Loucy (cell line): Measurements from ENCODE around the gene SUSD3.

Source experiments
- H2AFZ ChIP-seq: fragments of 200-600 bp; sonication (generic); 2 replicates; pipeline ENCODE4 v1.6.0; 2016; ENCODE audit warnings: antibody characterized with exemption, mild to moderate bottlenecking, low read length, moderate library complexity
- H3F3A ChIP-seq: fragments of 200-600 bp; 2 replicates; pipeline ENCODE4 v1.6.0; 2016; ENCODE audit warnings: antibody characterized with exemption, low read depth, mild to moderate bottlenecking
- H3K27me3 ChIP-seq: fragments of 200-600 bp; sonication (generic); 2 replicates; pipeline ENCODE4 v1.6.1; 2014; ENCODE audit warnings: low read length, mild to moderate bottlenecking; ENCODE audit not compliant: insufficient read depth, poor library complexity, severe bottlenecking
- H3K36me3 ChIP-seq: fragments of 200-600 bp; sonication (generic); 2 replicates; pipeline ENCODE4 v1.6.1; 2016; ENCODE audit warnings: low read length; ENCODE audit not compliant: insufficient read depth
- H3K4me1 ChIP-seq: fragments of 200-600 bp; sonication (generic); 2 replicates; pipeline ENCODE4 v1.5.1; 2014; ENCODE audit warnings: low read length, mild to moderate bottlenecking; ENCODE audit not compliant: insufficient read depth, poor library complexity, severe bottlenecking
- H3K4me2 ChIP-seq: fragments of 200-600 bp; sonication (generic); 2 replicates; pipeline ENCODE4 v1.6.0; 2014; ENCODE audit warnings: antibody characterized with exemption, low read length, low read depth, mild to moderate bottlenecking; ENCODE audit not compliant: poor library complexity, severe bottlenecking
- H3K4me3 ChIP-seq: fragments of 200-600 bp; sonication (generic); 2 replicates; pipeline ENCODE4 v1.5.1; 2014; ENCODE audit warnings: low read length, mild to moderate bottlenecking, mixed read lengths; ENCODE audit not compliant: poor library complexity, severe bottlenecking
- H3K79me2 ChIP-seq: fragments of 200-600 bp; sonication (generic); 2 replicates; pipeline ENCODE4 v1.6.1; 2014; ENCODE audit warnings: low read length; ENCODE audit not compliant: insufficient read depth
- H3K9ac ChIP-seq: fragments of 200-600 bp; sonication (generic); 2 replicates; pipeline ENCODE4 v1.6.0; 2014; ENCODE audit warnings: mild to moderate bottlenecking, low read depth, low read length, moderate library complexity; ENCODE audit not compliant: poor library complexity, severe bottlenecking
- H3K9me2 ChIP-seq: fragments of 200-600 bp; sonication (generic); replicated peaks from 2 replicates; pipeline ENCODE4 v1.6.1; 2016; ENCODE audit warnings: low read depth, low read length, mixed read lengths
- H3K9me3 ChIP-seq: fragments of 200-600 bp; sonication (generic); 2 replicates; pipeline ENCODE4 v1.6.1; 2014; ENCODE audit warnings: mild to moderate bottlenecking, antibody characterized with exemption, low read length, low read depth; ENCODE audit not compliant: insufficient read depth
- H4K20me1 ChIP-seq: fragments of 200-600 bp; sonication (generic); 2 replicates; pipeline ENCODE4 v1.6.0; 2014; ENCODE audit warnings: antibody characterized with exemption, low read length, mild to moderate bottlenecking; ENCODE audit not compliant: insufficient read depth, poor library complexity, severe bottlenecking
- EZH2phosphoT487 ChIP-seq: fragments of 200-600 bp; IDR thresholded peaks from 2 replicates; pipeline ENCODE4 v1.6.1; 2018; ENCODE audit warnings: antibody characterized with exemption, mild to moderate bottlenecking, moderate library complexity, borderline replicate concordance
- TF ChIP-seq, protein P1 (sequence below): fragments of 200-600 bp; sonication (generic); conservative IDR thresholded peaks from 2 replicates; pipeline ENCODE4 v1.5.1; 2014; ENCODE audit warnings: mild to moderate bottlenecking, antibody characterized with exemption, low read length

The SUSD3 gene

GRCh38 chr9:93127395-93127911, 69.0 kb downstream of the SUSD3 start:
- Histone ChIP-seq H3K4me2 (no peak overlapping the region), H3K36me3 (no peaks in the 10 kb centered on the region), H3F3A (no peaks in the 10 kb centered on the region), H4K20me1 (no peaks in the 10 kb centered on the region), H2AFZ (no peak overlapping the region), H3K27me3 (no peaks in the 10 kb centered on the region), H3K4me3 (no peak overlapping the region), H3K9me2 (no peaks in the 10 kb centered on the region), H3K4me1 (peaks cover 2% of the 10 kb centered on the region), H3K79me2 (no peaks in the 10 kb centered on the region), H3K9me3 (no peaks in the 10 kb centered on the region), H3K9ac (no peak overlapping the region)
- no peak for TF ChIP-seq EZH2phosphoT487
- TF ChIP-seq, protein P1, sequence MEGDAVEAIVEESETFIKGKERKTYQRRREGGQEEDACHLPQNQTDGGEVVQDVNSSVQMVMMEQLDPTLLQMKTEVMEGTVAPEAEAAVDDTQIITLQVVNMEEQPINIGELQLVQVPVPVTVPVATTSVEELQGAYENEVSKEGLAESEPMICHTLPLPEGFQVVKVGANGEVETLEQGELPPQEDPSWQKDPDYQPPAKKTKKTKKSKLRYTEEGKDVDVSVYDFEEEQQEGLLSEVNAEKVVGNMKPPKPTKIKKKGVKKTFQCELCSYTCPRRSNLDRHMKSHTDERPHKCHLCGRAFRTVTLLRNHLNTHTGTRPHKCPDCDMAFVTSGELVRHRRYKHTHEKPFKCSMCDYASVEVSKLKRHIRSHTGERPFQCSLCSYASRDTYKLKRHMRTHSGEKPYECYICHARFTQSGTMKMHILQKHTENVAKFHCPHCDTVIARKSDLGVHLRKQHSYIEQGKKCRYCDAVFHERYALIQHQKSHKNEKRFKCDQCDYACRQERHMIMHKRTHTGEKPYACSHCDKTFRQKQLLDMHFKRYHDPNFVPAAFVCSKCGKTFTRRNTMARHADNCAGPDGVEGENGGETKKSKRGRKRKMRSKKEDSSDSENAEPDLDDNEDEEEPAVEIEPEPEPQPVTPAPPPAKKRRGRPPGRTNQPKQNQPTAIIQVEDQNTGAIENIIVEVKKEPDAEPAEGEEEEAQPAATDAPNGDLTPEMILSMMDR, result no peak

DNA sequence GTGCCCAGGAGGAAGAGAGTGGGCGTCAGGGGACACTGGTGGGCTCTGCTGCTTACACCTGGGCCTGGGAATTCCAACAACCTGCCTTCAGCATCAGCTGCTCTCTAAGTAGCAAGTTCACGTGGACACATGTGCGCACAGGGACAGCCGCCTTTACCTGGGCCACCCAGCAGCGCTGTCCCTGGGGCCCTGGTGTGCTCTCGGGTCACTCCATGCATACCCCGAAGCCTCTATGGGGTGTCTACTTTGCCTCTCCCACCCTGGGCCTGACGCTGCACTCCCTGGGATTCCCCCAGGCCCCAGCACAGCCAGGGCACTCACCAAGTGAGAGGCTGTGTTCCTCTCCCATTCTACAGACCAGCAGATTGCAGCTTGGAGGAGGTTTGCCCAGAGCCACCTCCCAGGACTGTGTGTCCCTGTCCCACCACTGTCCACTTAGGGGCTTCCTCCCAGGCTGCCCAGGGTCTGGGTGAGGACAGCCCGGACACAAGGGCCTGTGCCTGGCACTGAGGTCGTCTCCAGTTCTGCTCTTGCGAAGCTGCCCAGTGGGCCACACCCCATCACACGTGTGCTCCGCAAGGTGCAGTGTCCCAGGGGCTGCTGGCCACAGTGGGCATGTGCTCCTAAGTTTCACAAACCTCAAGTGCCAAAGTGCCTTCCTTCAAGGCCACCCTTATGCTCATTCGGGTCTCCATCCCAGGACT, 69.7 kb downstream of the SUSD3 start:
- Histone ChIP-seq H3K4me3 (no peak overlapping the region), H3K79me2 (no peaks in the 10 kb centered on the region), H3K9ac (no peak overlapping the region), H3K9me2 (no peaks in the 10 kb centered on the region), H3F3A (no peaks in the 10 kb centered on the region), H2AFZ (no peak overlapping the region), H3K36me3 (no peaks in the 10 kb centered on the region), H3K27me3 (no peaks in the 10 kb centered on the region), H3K4me1 (peaks cover 5% of the 10 kb centered on the region), H4K20me1 (no peaks in the 10 kb centered on the region), H3K4me2 (no peak overlapping the region), H3K9me3 (no peaks in the 10 kb centered on the region)
- no peak for TF ChIP-seq EZH2phosphoT487
- TF ChIP-seq, protein P1, result no peak

- no peak overlapping the region for H2AFZ ChIP-seq
- H3K4me1 ChIP-seq, result peaks cover 9% of the 10 kb centered on the region
- no peaks in the 10 kb centered on the region for H3K79me2 ChIP-seq
- H3K4me3 ChIP-seq, result no peak overlapping the region
- H3F3A ChIP-seq, result no peaks in the 10 kb centered on the region
- no peaks in the 10 kb centered on the region for H3K9me3 ChIP-seq
- TF ChIP-seq EZH2phosphoT487, result no peak
- TF ChIP-seq, protein P1, result no peak
- H3K27me3 ChIP-seq, result no peaks in the 10 kb centered on the region
- no peaks in the 10 kb centered on the region for H4K20me1 ChIP-seq
- H3K36me3 ChIP-seq, result no peaks in the 10 kb centered on the region
- H3K9me2 ChIP-seq, result no peaks in the 10 kb centered on the region
- no peak overlapping the region for H3K9ac ChIP-seq
- no peak overlapping the region for H3K4me2 ChIP-seq
These were observed 70.3 kb downstream of the SUSD3 start for GRCh38 chr9:93128715-93129224.
